Neural cell (in vitro differentiated cells): ENCODE data around the gene RXRB. TPM values are rescaled to one million over a fixed set of nuclear protein-coding genes. Genes with fewer than 3 reads are reported as not detected.

Source experiments
- H2AFZ ChIP-seq: fragments of 200-600, 300-800 bp; sonication (generic), shearing (Covaris generic); 2 replicates; pipeline ENCODE4 v1.6.0; 2014; ENCODE audit warnings: low read depth, mild to moderate bottlenecking, antibody characterized with exemption, low read length, moderate library complexity
- H3F3A ChIP-seq: fragments of 200-600 bp; shearing (Covaris generic); 2 replicates; pipeline ENCODE4 v1.6.1; 2016; ENCODE audit warnings: mild to moderate bottlenecking, moderate library complexity, mixed read lengths, antibody characterized with exemption, low read length; ENCODE audit not compliant: insufficient read depth, poor library complexity, severe bottlenecking
- H3K27ac ChIP-seq: fragments of 200-600, 300-800 bp; sonication (generic), shearing (Covaris generic); 2 replicates; pipeline ENCODE4 v1.5.1; 2014; ENCODE audit warnings: mild to moderate bottlenecking, low read length, moderate library complexity
- H3K27me3 ChIP-seq: fragments of 300-800, 200-600 bp; sonication (generic), shearing (Covaris generic); 2 replicates; pipeline ENCODE4 v1.6.0; 2014; ENCODE audit warnings: mild to moderate bottlenecking, low read depth, low read length, moderate library complexity; ENCODE audit not compliant: insufficient read depth
- H3K36me3 ChIP-seq: fragments of 300-800, 200-600 bp; sonication (generic), shearing (Covaris generic); 2 replicates; pipeline ENCODE4 v1.5.1; 2014; ENCODE audit warnings: mild to moderate bottlenecking, antibody characterized with exemption, low read length, moderate library complexity; ENCODE audit not compliant: insufficient read depth
- H3K4me2 ChIP-seq: fragments of 300-800, 200-600 bp; sonication (generic), shearing (Covaris generic); 2 replicates; pipeline ENCODE4 v1.6.0; 2014; ENCODE audit warnings: mild to moderate bottlenecking, low read length
- H3K4me3 ChIP-seq: fragments of 300-800, 200-600 bp; sonication (generic), shearing (Covaris generic); 2 replicates; pipeline ENCODE4 v1.5.1; 2014; ENCODE audit warnings: mild to moderate bottlenecking, low read length, moderate library complexity
- H3K79me2 ChIP-seq: fragments of 200-600 bp; shearing (Covaris generic); replicated peaks from 2 replicates; pipeline ENCODE4 v1.6.0; 2014; ENCODE audit warnings: mild to moderate bottlenecking, low read length, moderate library complexity; ENCODE audit not compliant: insufficient read depth
- H3K9ac ChIP-seq: fragments of 300-800, 200-600 bp; sonication (generic), shearing (Covaris generic); 2 replicates; pipeline ENCODE4 v1.6.1; 2016; ENCODE audit warnings: mild to moderate bottlenecking, low read length, mixed read lengths
- H3K9me2 ChIP-seq: fragments of 200-600 bp; shearing (Covaris generic); 2 replicates; pipeline ENCODE4 v1.6.1; 2016; ENCODE audit warnings: mild to moderate bottlenecking, low read length, mixed read lengths; ENCODE audit not compliant: insufficient read depth
- H3K9me3 ChIP-seq: fragments of 200-600, 300-800 bp; sonication (generic), shearing (Covaris generic); 2 replicates; pipeline ENCODE4 v1.6.1; 2016; ENCODE audit warnings: mild to moderate bottlenecking, mixed run types, low read length, moderate library complexity, mixed read lengths
- H4K20me1 ChIP-seq: fragments of 200-600 bp; shearing (Covaris generic); 2 replicates; pipeline ENCODE4 v1.6.1; 2016; ENCODE audit warnings: mild to moderate bottlenecking, mixed run types; ENCODE audit not compliant: insufficient read depth
- EP300 ChIP-seq: fragments of 450-650 bp; conservative IDR thresholded peaks from 2 replicates; pipeline ENCODE4 v1.6.1; 2014; ENCODE audit warnings: antibody characterized with exemption, mild to moderate bottlenecking, moderate library complexity; ENCODE audit not compliant: poor library complexity, severe bottlenecking
- EZH2 ChIP-seq: fragments of 200-600, 300-800 bp; shearing (Covaris generic), sonication (generic); IDR thresholded peaks from 2 replicates; pipeline ENCODE4 v1.6.1; 2014; ENCODE audit warnings: antibody characterized with exemption, low read length, borderline replicate concordance, mild to moderate bottlenecking; ENCODE audit not compliant: insufficient read depth, poor library complexity, severe bottlenecking
- MXI1 ChIP-seq: fragments of 450-650 bp; conservative IDR thresholded peaks from 2 replicates; pipeline ENCODE4 v1.6.1; 2014; ENCODE audit warnings: antibody characterized with exemption, mild to moderate bottlenecking; ENCODE audit not compliant: poor library complexity, severe bottlenecking
- POLR2AphosphoS5 ChIP-seq: IDR thresholded peaks from 2 replicates; pipeline ENCODE4 v1.6.1; 2012
- RAD21 ChIP-seq: fragments of 450-650 bp; conservative IDR thresholded peaks from 2 replicates; pipeline ENCODE4 v1.6.1; 2014; ENCODE audit warnings: antibody characterized with exemption, mild to moderate bottlenecking, moderate library complexity
- SMC3 ChIP-seq: fragments of 450-650 bp; conservative IDR thresholded peaks from 2 replicates; pipeline ENCODE4 v1.6.1; 2014; ENCODE audit warnings: antibody characterized with exemption, mild to moderate bottlenecking, moderate library complexity; ENCODE audit not compliant: poor library complexity
- TAF1 ChIP-seq: IDR thresholded peaks from 2 replicates; pipeline ENCODE4 v1.6.1; 2012; ENCODE audit warnings: low read depth
- polyA plus RNA-seq: library from polyadenylated mRNA; depleted of rRNA; stranded (reverse); fragments of >200 nt; gene quantifications from 2 replicates; pipeline ENCODE4 v1.2.3, GENCODE V29; 2014
- TF ChIP-seq, protein P1 (sequence below): IDR thresholded peaks from 2 replicates; pipeline ENCODE4 v1.6.1; 2012; ENCODE audit warnings: borderline replicate concordance
- TF ChIP-seq, protein P2 (sequence below): fragments of 450-650 bp; IDR thresholded peaks from 2 replicates; pipeline ENCODE4 v1.5.1; 2014; ENCODE audit warnings: antibody characterized with exemption, mild to moderate bottlenecking, moderate library complexity; ENCODE audit not compliant: poor library complexity, severe bottlenecking

Gene RXRB
- polyA plus RNA-seq, 1 donor from 2014 or later: 60.7 TPM

DNA sequence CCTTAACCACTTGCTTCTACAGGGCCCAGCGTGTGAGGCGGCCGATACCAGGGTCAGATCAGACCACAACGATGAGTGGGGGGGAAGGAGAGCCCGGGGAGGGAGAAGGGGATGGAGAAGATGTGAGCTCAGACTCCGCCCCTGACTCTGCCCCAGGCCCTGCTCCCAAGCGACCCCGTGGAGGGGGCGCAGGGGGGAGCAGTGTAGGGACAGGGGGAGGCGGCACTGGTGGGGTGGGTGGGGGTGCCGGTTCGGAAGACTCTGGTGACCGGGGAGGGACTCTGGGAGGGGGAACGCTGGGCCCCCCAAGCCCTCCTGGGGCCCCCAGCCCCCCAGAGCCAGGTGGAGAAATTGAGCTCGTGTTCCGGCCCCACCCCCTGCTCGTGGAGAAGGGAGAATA, 10.7 kb upstream of the RXRB start:
- no peak for TF ChIP-seq TAF1
- TF ChIP-seq EP300: no peak
- TF ChIP-seq, protein P1, sequence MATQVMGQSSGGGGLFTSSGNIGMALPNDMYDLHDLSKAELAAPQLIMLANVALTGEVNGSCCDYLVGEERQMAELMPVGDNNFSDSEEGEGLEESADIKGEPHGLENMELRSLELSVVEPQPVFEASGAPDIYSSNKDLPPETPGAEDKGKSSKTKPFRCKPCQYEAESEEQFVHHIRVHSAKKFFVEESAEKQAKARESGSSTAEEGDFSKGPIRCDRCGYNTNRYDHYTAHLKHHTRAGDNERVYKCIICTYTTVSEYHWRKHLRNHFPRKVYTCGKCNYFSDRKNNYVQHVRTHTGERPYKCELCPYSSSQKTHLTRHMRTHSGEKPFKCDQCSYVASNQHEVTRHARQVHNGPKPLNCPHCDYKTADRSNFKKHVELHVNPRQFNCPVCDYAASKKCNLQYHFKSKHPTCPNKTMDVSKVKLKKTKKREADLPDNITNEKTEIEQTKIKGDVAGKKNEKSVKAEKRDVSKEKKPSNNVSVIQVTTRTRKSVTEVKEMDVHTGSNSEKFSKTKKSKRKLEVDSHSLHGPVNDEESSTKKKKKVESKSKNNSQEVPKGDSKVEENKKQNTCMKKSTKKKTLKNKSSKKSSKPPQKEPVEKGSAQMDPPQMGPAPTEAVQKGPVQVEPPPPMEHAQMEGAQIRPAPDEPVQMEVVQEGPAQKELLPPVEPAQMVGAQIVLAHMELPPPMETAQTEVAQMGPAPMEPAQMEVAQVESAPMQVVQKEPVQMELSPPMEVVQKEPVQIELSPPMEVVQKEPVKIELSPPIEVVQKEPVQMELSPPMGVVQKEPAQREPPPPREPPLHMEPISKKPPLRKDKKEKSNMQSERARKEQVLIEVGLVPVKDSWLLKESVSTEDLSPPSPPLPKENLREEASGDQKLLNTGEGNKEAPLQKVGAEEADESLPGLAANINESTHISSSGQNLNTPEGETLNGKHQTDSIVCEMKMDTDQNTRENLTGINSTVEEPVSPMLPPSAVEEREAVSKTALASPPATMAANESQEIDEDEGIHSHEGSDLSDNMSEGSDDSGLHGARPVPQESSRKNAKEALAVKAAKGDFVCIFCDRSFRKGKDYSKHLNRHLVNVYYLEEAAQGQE: no peak
- no peak for TF ChIP-seq POLR2AphosphoS5
- no peak for TF ChIP-seq EZH2
- TF ChIP-seq SMC3: no peak
- no peak for TF ChIP-seq MXI1
- TF ChIP-seq, protein P2, sequence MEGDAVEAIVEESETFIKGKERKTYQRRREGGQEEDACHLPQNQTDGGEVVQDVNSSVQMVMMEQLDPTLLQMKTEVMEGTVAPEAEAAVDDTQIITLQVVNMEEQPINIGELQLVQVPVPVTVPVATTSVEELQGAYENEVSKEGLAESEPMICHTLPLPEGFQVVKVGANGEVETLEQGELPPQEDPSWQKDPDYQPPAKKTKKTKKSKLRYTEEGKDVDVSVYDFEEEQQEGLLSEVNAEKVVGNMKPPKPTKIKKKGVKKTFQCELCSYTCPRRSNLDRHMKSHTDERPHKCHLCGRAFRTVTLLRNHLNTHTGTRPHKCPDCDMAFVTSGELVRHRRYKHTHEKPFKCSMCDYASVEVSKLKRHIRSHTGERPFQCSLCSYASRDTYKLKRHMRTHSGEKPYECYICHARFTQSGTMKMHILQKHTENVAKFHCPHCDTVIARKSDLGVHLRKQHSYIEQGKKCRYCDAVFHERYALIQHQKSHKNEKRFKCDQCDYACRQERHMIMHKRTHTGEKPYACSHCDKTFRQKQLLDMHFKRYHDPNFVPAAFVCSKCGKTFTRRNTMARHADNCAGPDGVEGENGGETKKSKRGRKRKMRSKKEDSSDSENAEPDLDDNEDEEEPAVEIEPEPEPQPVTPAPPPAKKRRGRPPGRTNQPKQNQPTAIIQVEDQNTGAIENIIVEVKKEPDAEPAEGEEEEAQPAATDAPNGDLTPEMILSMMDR: no peak
- no peak for TF ChIP-seq RAD21
- Histone ChIP-seq H2AFZ (no peak overlapping the region), H3F3A (no peaks in the 10 kb centered on the region), H3K79me2 (peaks cover 22% of the 10 kb centered on the region), H3K4me3 (no peak overlapping the region), H3K9ac (no peak overlapping the region), H3K4me2 (no peak overlapping the region), H3K9me3 (no peaks in the 10 kb centered on the region), H3K9me2 (no peaks in the 10 kb centered on the region), H3K27ac (no peak overlapping the region), H3K36me3 (peaks cover 6% of the 10 kb centered on the region), H3K27me3 (peaks cover 5% of the 10 kb centered on the region), H4K20me1 (no peaks in the 10 kb centered on the region)

DNA sequence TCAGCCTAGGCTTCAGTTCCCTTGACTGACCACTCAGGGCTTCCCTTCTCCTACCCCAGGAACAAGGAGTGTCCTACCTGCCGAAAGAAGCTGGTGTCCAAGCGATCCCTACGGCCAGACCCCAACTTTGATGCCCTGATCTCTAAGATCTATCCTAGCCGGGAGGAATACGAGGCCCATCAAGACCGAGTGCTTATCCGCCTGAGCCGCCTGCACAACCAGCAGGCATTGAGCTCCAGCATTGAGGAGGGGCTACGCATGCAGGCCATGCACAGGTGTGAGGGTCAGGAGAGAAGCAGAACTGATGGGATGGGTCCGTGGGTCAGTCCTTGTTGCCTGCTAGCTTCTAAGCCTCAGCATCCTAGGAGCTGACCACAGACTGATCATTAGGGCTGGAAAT, 9.4 kb upstream of the RXRB start:
- no peaks in the 10 kb centered on the region for H3K9me2 ChIP-seq
- H3K4me3 ChIP-seq: peak overlapping the region; percentile 94
- H3K4me2 ChIP-seq: no peak overlapping the region

More for the DNA sequence above, 9.4 kb upstream of the RXRB start:
- no peaks in the 10 kb centered on the region for H3F3A ChIP-seq
- peaks cover 5% of the 10 kb centered on the region for H3K27me3 ChIP-seq
- no peak overlapping the region for H2AFZ ChIP-seq
- no peak overlapping the region for H3K27ac ChIP-seq
- TF ChIP-seq SMC3 (no peak), MXI1 (no peak), EZH2 (no peak), POLR2AphosphoS5 (no peak), RAD21 (no peak), EP300 (no peak), TAF1 (no peak)
- TF ChIP-seq, protein P2: no peak
- TF ChIP-seq, protein P1: no peak
- no peaks in the 10 kb centered on the region for H3K9me3 ChIP-seq
- no peaks in the 10 kb centered on the region for H4K20me1 ChIP-seq
- H3K79me2 ChIP-seq: peaks cover 22% of the 10 kb centered on the region
- peaks cover 6% of the 10 kb centered on the region for H3K36me3 ChIP-seq
- no peak overlapping the region for H3K9ac ChIP-seq
